GM12872 (cell line): ENCODE data around the gene DCLRE1A.

ENCODE experiments used
- CTCF ChIP-seq: IDR thresholded peaks from 3 replicates; pipeline ENCODE4 v1.5.1; 2011; ENCODE audit warnings: low read depth, mild to moderate bottlenecking, low read length, moderate library complexity; ENCODE audit not compliant: insufficient read depth

DCLRE1A gene

GRCh38 chr10:113890769-113891168 is 36.9 kb upstream of the DCLRE1A start:
- no peak for TF ChIP-seq CTCF

DNA sequence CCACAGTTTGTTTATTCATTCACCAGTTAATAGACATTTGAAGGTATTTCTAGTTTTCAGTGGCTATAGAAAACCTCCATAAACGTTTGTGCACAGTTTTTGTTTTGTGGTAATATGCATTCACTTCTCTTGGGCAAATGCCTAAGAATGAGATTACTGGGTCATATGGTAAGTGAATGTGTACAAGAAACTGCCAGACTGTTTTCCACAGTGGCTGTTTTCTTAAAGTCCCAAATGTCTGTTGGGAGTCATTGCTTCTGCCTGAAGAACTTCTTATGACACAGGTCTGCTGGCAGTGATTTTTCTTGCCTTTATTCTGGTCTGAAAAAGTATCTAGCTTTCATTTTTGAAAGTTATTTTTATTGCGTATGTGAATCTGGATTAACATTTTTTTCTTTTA is 36.0 kb upstream of the DCLRE1A start:
- TF ChIP-seq CTCF: no peak

- TF ChIP-seq CTCF: no peak
Measured at GRCh38 chr10:113882240-113882639, 28.4 kb upstream of the DCLRE1A start.

- TF ChIP-seq CTCF: no peak
Measured at GRCh38 chr10:113880236-113880635, 26.4 kb upstream of the DCLRE1A start.

- TF ChIP-seq CTCF: no peak
Measured at GRCh38 chr10:113879691-113880090, 25.8 kb upstream of the DCLRE1A start.

DNA sequence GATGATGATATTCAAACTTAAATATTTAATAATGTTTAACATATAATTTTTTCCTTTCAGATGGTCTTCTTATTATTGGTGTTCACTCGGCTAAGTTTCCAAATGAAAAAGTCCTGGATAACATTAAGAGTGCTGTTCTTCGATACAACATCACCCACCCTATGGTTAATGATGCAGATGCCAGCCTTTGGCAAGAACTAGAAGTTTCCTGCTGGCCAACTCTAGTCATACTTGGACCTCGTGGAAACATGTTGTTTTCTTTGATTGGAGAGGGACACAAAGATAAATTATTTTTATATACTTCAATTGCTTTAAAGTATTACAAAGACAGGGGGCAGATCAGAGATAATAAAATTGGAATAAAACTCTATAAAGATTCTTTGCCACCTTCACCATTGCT is 22.6 kb upstream of the DCLRE1A start:
- no peak for TF ChIP-seq CTCF

GRCh38 chr10:113875212-113875611 is 21.3 kb upstream of the DCLRE1A start:
- no peak for TF ChIP-seq CTCF
